ENCODE measurements around the gene DLGAP4. TPM values are rescaled to one million over a fixed set of nuclear protein-coding genes. Genes with fewer than 3 reads are reported as not detected.
"Not testable (repeated sequence)": the region's sequence is repeated elsewhere in the genome, so short reads cannot be mapped to it uniquely, and the experiment has no call there.

DLGAP4 gene
- total RNA-seq, 2 donors from 2014 or later = 33.9 to 45.4 TPM

- ATAC-seq (no peak), DNase-seq (no peak)
These were observed 60.7 kb downstream of the DLGAP4 start for GRCh38 chr20:36366623-36367369.

GRCh38 chr20:36367370-36367745 lies 61.2 kb downstream of the DLGAP4 start:
- Mint-ChIP-seq H3K27me3 (peaks cover 38% of the 10 kb centered on the region), H3K27ac (no peak overlapping the region), H3K4me1 (no peaks in the 10 kb centered on the region), H3K36me3 (ENCODE audit: low read depth) (no peaks in the 10 kb centered on the region), H3K4me3 (no peak overlapping the region)
- no peaks in the 10 kb centered on the region for H3K9me3 ChIP-seq (ENCODE audit: control insufficient read depth, low read length, poor library complexity, severe bottlenecking)
- no peak for ATAC-seq
- DNase-seq = no peak

More at GRCh38 chr20:36366623-36367369, 60.7 kb downstream of the DLGAP4 start:
- H3K9me3 ChIP-seq (ENCODE audit: control insufficient read depth, low read length, poor library complexity, severe bottlenecking) = no peaks in the 10 kb centered on the region
- Mint-ChIP-seq H3K36me3 (ENCODE audit: low read depth) (no peaks in the 10 kb centered on the region), H3K27me3 (peaks cover 40% of the 10 kb centered on the region), H3K4me1 (no peaks in the 10 kb centered on the region), H3K4me3 (no peak overlapping the region), H3K27ac (no peak overlapping the region)

- H3K4me3 Mint-ChIP-seq = no peak overlapping the region
- ATAC-seq = no peak
- H3K4me1 Mint-ChIP-seq = no peaks in the 10 kb centered on the region
- H3K36me3 Mint-ChIP-seq (ENCODE audit: low read depth) = no peaks in the 10 kb centered on the region
- no peaks in the 10 kb centered on the region for H3K9me3 ChIP-seq (ENCODE audit: control insufficient read depth, low read length, poor library complexity, severe bottlenecking)
- no peak overlapping the region for H3K27ac Mint-ChIP-seq
- peaks cover 34% of the 10 kb centered on the region for H3K27me3 Mint-ChIP-seq
- DNase-seq = no peak
These were observed 62.0 kb downstream of the DLGAP4 start for GRCh38 chr20:36367907-36368799.

- no peak overlapping the region for H3K27ac Mint-ChIP-seq
- no peak for DNase-seq
- H3K27me3 Mint-ChIP-seq = peaks cover 41% of the 10 kb centered on the region
These were observed 62.7 kb downstream of the DLGAP4 start for GRCh38 chr20:36368869-36369268.

GRCh38 chr20:36369739-36370138 lies 63.6 kb downstream of the DLGAP4 start:
- ATAC-seq (no peak), DNase-seq (no peak)
- Mint-ChIP-seq H3K27ac (no peak overlapping the region), H3K4me3 (no peak overlapping the region), H3K4me1 (no peaks in the 10 kb centered on the region), H3K36me3 (ENCODE audit: low read depth) (no peaks in the 10 kb centered on the region), H3K27me3 (peaks cover 46% of the 10 kb centered on the region)
- H3K9me3 ChIP-seq (ENCODE audit: control insufficient read depth, low read length, poor library complexity, severe bottlenecking) = no peaks in the 10 kb centered on the region

More at GRCh38 chr20:36368869-36369268, 62.7 kb downstream of the DLGAP4 start:
- no peak for ATAC-seq
- Mint-ChIP-seq H3K4me1 (no peaks in the 10 kb centered on the region), H3K36me3 (ENCODE audit: low read depth) (no peaks in the 10 kb centered on the region), H3K4me3 (no peak overlapping the region)
- no peaks in the 10 kb centered on the region for H3K9me3 ChIP-seq (ENCODE audit: control insufficient read depth, low read length, poor library complexity, severe bottlenecking)

GRCh38 chr20:36370991-36371790 lies 65.1 kb downstream of the DLGAP4 start:
- H3K9me3 ChIP-seq (ENCODE audit: control insufficient read depth, low read length, poor library complexity, severe bottlenecking) = no peaks in the 10 kb centered on the region
- H3K4me1 Mint-ChIP-seq = no peaks in the 10 kb centered on the region
- peaks cover 54% of the 10 kb centered on the region for H3K27me3 Mint-ChIP-seq
- no peak overlapping the region for H3K4me3 Mint-ChIP-seq
- no peak overlapping the region for H3K27ac Mint-ChIP-seq
- H3K36me3 Mint-ChIP-seq (ENCODE audit: low read depth) = no peaks in the 10 kb centered on the region
- ATAC-seq (no peak), DNase-seq (no peak)

- Mint-ChIP-seq H3K4me1 (no peaks in the 10 kb centered on the region), H3K4me3 (no peak overlapping the region), H3K27ac (no peak overlapping the region), H3K36me3 (ENCODE audit: low read depth) (no peaks in the 10 kb centered on the region), H3K27me3 (peaks cover 62% of the 10 kb centered on the region)
- ATAC-seq = no peak
- no peaks in the 10 kb centered on the region for H3K9me3 ChIP-seq (ENCODE audit: control insufficient read depth, low read length, poor library complexity, severe bottlenecking)
- DNase-seq = no peak
These were observed 66.5 kb downstream of the DLGAP4 start for GRCh38 chr20:36372666-36373065.

- DNase-seq (no peak), ATAC-seq (no peak)
- H3K27ac Mint-ChIP-seq = no peak overlapping the region
- H3K9me3 ChIP-seq (ENCODE audit: control insufficient read depth, low read length, poor library complexity, severe bottlenecking) = no peaks in the 10 kb centered on the region
- H3K4me3 Mint-ChIP-seq = no peak overlapping the region
- no peaks in the 10 kb centered on the region for H3K36me3 Mint-ChIP-seq (ENCODE audit: low read depth)
- H3K27me3 Mint-ChIP-seq = peaks cover 62% of the 10 kb centered on the region
- H3K4me1 Mint-ChIP-seq = no peaks in the 10 kb centered on the region
These were observed 67.0 kb downstream of the DLGAP4 start for GRCh38 chr20:36373089-36373488.

GRCh38 chr20:36374995-36375394 lies 68.9 kb downstream of the DLGAP4 start:
- no peaks in the 10 kb centered on the region for H3K4me1 Mint-ChIP-seq
- no peak overlapping the region for H3K4me3 Mint-ChIP-seq
- H3K36me3 Mint-ChIP-seq (ENCODE audit: low read depth) = no peaks in the 10 kb centered on the region
- H3K27me3 Mint-ChIP-seq = peaks cover 67% of the 10 kb centered on the region
- ATAC-seq (no peak), DNase-seq (no peak)
- no peak overlapping the region for H3K27ac Mint-ChIP-seq
- H3K9me3 ChIP-seq (ENCODE audit: control insufficient read depth, low read length, poor library complexity, severe bottlenecking) = no peaks in the 10 kb centered on the region

GRCh38 chr20:36377348-36378326 lies 71.5 kb downstream of the DLGAP4 start:
- Mint-ChIP-seq H3K27ac (no peak overlapping the region), H3K4me1 (no peaks in the 10 kb centered on the region), H3K27me3 (peaks cover 62% of the 10 kb centered on the region), H3K4me3 (no peak overlapping the region), H3K36me3 (ENCODE audit: low read depth) (no peaks in the 10 kb centered on the region)
- no peak for DNase-seq
- no peaks in the 10 kb centered on the region for H3K9me3 ChIP-seq (ENCODE audit: control insufficient read depth, low read length, poor library complexity, severe bottlenecking)
- ATAC-seq = no peak

- ATAC-seq = no peak
- Mint-ChIP-seq H3K4me3 (no peak overlapping the region), H3K27me3 (peaks cover 64% of the 10 kb centered on the region)
These were observed 72.5 kb downstream of the DLGAP4 start for GRCh38 chr20:36378686-36379085.

GRCh38 chr20:36379914-36380313 lies 73.8 kb downstream of the DLGAP4 start:
- DNase-seq; ATAC-seq; H3K36me3 Mint-ChIP-seq (ENCODE audit: low read depth); H3K4me1 Mint-ChIP-seq; H3K27ac Mint-ChIP-seq; H3K4me3 Mint-ChIP-seq; H3K9me3 ChIP-seq (ENCODE audit: control insufficient read depth, low read length, poor library complexity, severe bottlenecking): not testable (repeated sequence)
- H3K27me3 Mint-ChIP-seq = peaks cover 58% of the 10 kb centered on the region

More at GRCh38 chr20:36378686-36379085, 72.5 kb downstream of the DLGAP4 start:
- Mint-ChIP-seq H3K27ac (no peak overlapping the region), H3K4me1 (no peaks in the 10 kb centered on the region), H3K36me3 (ENCODE audit: low read depth) (no peaks in the 10 kb centered on the region)
- DNase-seq = no peak
- no peaks in the 10 kb centered on the region for H3K9me3 ChIP-seq (ENCODE audit: control insufficient read depth, low read length, poor library complexity, severe bottlenecking)
